ENCODE results near the gene ROR2. TPM values are rescaled to one million over a fixed set of nuclear protein-coding genes. Genes with fewer than 3 reads are reported as not detected.

Gene ROR2
- polyA plus RNA-seq, 3 donors, result not detected

DNA sequence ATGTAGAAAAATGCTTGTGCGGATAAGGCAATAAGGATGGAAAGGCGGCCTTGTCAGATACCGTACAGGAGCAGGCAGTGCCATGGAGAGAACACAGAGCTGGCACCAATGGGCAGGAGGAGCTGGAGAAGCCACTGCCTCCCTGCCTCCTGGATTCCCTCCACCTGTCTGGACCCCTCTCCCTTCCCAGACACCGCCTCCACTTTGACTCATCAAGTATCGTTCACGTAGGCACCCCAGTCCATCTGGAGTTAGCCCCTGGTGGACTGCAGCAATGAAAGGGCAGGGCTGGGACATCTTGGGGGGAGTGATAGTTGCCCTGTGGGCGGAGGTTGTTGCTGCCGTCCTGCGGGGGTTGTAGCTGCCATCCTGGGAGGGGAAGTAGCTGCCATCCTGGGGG, 232.0 kb downstream of the ROR2 start:
- Histone ChIP-seq H2AFZ (ENCODE audit: insufficient read depth, low read depth, low read length, poor library complexity, severe bottlenecking) (no peak overlapping the region), H3K9ac (ENCODE audit: insufficient read depth, low read length, poor library complexity, severe bottlenecking) (no peak overlapping the region), H3K4me2 (replicated peaks; ENCODE audit: extremely low read depth, low read length, poor library complexity, severe bottlenecking) (no peak overlapping the region), H3K9me3 (replicated peaks in 1 of 2; ENCODE audit: control insufficient read depth in 1 of 2, insufficient read depth in 1 of 2, low read length in 2 of 2) (no peaks in the 10 kb centered on the region), H3K27ac (ENCODE audit: low read depth in 1 of 2, low read length in 2 of 2) (no peak overlapping the region), H3K27me3 (ENCODE audit: control insufficient read depth in 2 of 2, insufficient read depth in 2 of 2, low read length in 2 of 2) (peaks cover 0 to 2% of the 10 kb centered on the region in 2 donors), H3K4me3 (replicated peaks in 1 of 3; ENCODE audit: low read depth in 2 of 3, low read length in 3 of 3) (no peak overlapping the region), H3K36me3 (replicated peaks in 1 of 2; ENCODE audit: control insufficient read depth in 1 of 2, insufficient read depth in 2 of 2, low read length in 2 of 2) (no peaks in the 10 kb centered on the region), H3K79me2 (ENCODE audit: insufficient read depth, low read length) (no peaks in the 10 kb centered on the region), H4K20me1 (ENCODE audit: insufficient read depth, low read length) (no peaks in the 10 kb centered on the region), H3K4me1 (ENCODE audit: control insufficient read depth in 1 of 2, insufficient read depth in 2 of 2, low read length in 2 of 2) (peaks cover 0 to 3% of the 10 kb centered on the region in 2 donors)
- DNase-seq, result no peak
- TF ChIP-seq CTCF (IDR thresholded peaks at IDR 0.05), result no peak
- intact Hi-C loops (cut with micrococcal nuclease), result no loop called here
- Mint-ChIP-seq H3K27ac (no peak overlapping the region), H3K36me3 (no peaks in the 10 kb centered on the region), H3K4me1 (peaks cover 12% of the 10 kb centered on the region), H3K9me3 (peaks cover 2 to 14% (median 10%) of the 10 kb centered on the region in 7 donors), H3K27me3 (ENCODE audit: low read depth in 3 of 3) (peaks cover 7 to 12% (median 10%) of the 10 kb centered on the region in 3 donors), H3K4me3 (no peak overlapping the region)
- 67% methylated on average over 5 of the region's 9 CpGs for WGBS (ENCODE audit: insufficient coverage)

- H3K36me3 ChIP-seq (replicated peaks in 1 of 2; ENCODE audit: control insufficient read depth in 1 of 2, insufficient read depth in 2 of 2, low read length in 2 of 2), result no peaks in the 10 kb centered on the region
- no peak overlapping the region for H2AFZ ChIP-seq (ENCODE audit: insufficient read depth, low read depth, low read length, poor library complexity, severe bottlenecking)
- H3K4me1 Mint-ChIP-seq, result peaks cover 12% of the 10 kb centered on the region
- no peak overlapping the region for H3K27ac ChIP-seq (ENCODE audit: low read depth in 1 of 2, low read length in 2 of 2)
- H3K4me2 ChIP-seq (replicated peaks; ENCODE audit: extremely low read depth, low read length, poor library complexity, severe bottlenecking), result no peak overlapping the region
- H3K27me3 ChIP-seq (ENCODE audit: control insufficient read depth in 2 of 2, insufficient read depth in 2 of 2, low read length in 2 of 2), result peaks cover 0 to 2% of the 10 kb centered on the region in 2 donors
- H3K36me3 Mint-ChIP-seq, result no peaks in the 10 kb centered on the region
- no peaks in the 10 kb centered on the region for H3K79me2 ChIP-seq (ENCODE audit: insufficient read depth, low read length)
- no peak overlapping the region for H3K9ac ChIP-seq (ENCODE audit: insufficient read depth, low read length, poor library complexity, severe bottlenecking)
- no peaks in the 10 kb centered on the region for H3K9me3 ChIP-seq (replicated peaks in 1 of 2; ENCODE audit: control insufficient read depth in 1 of 2, insufficient read depth in 1 of 2, low read length in 2 of 2)
- 90% methylated on average over 4 of the region's 7 CpGs for WGBS (ENCODE audit: insufficient coverage)
- H4K20me1 ChIP-seq (ENCODE audit: insufficient read depth, low read length), result no peaks in the 10 kb centered on the region
- H3K4me1 ChIP-seq (ENCODE audit: control insufficient read depth in 1 of 2, insufficient read depth in 2 of 2, low read length in 2 of 2), result peaks cover 3 to 4% of the 10 kb centered on the region in 2 donors
- no peak overlapping the region for H3K4me3 ChIP-seq (replicated peaks in 1 of 3; ENCODE audit: low read depth in 2 of 3, low read length in 3 of 3)
- intact Hi-C loops (cut with micrococcal nuclease), result no loop called here
- DNase-seq, result no peak
- H3K9me3 Mint-ChIP-seq, result peaks cover 2 to 14% (median 10%) of the 10 kb centered on the region in 7 donors
- TF ChIP-seq CTCF (IDR thresholded peaks at IDR 0.05), result no peak
- H3K4me3 Mint-ChIP-seq, result no peak overlapping the region
- no peak overlapping the region for H3K27ac Mint-ChIP-seq
- H3K27me3 Mint-ChIP-seq (ENCODE audit: low read depth in 3 of 3), result peaks cover 5 to 12% (median 6%) of the 10 kb centered on the region in 3 donors
Measured at GRCh38 chr9:91716815-91717214, 233.2 kb downstream of the ROR2 start.
